ENCODE results near the gene ECHS1. TPM values are rescaled to one million over a fixed set of nuclear protein-coding genes. Genes with fewer than 3 reads are reported as not detected.

The ECHS1 gene
- total RNA-seq, 1 donor from 2014 or later = 106 TPM

DNA sequence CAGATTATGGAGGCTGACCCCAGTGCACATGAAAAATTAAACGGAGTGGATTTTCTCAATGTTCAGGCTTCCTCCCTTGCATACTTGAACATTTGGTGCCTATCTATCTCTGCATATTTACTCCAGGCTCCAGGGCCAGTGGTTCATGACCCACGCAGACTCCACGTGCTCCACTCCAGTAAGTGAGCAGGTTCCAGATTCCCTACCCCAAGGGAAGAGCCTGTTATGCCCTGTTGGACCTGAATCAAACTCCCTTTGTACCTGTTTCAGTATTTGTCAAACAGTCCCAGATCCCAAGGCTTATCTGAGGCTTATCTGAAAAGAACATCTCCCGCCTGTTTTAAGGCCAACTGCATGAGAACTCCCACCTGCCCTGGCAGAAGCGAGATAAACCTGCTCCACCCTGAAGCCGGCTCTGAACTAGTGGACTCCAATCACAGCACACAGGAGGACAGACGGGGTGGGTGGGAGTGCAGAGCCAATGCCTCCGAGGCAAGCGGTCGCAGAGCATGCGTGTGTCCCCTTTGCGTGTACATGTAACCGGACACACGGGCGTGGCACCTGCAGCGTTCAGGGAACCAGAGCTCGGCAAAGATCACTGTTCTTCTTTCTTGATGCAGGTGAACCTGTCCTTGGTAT is 13.1 kb downstream of the ECHS1 start:
- H3K4me3 Mint-ChIP-seq = peak overlapping the region; percentile 21

DNA sequence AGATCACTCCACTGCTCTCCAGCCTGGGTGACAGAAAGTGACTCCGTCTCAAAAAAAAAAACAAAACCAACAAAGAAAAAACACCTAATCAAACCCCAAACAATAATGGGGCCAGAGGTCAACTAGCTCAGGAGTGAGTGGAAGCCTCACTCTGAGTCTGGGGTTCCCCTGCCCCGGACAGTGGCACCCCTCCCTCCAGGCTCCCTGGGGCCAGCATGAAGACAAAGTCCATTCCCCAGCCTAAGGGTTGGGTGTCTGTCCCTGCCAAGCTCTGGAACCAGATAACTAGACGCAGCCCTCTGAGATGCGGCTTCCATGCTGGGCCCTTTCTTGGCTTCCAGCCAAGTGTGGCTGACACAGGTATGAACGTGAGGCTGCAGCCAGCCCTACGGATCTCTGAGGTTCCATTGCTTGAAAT is 13.6 kb downstream of the ECHS1 start:
- Mint-ChIP-seq H3K27ac (peak overlapping the region; percentile 72), H3K9me3 (no peaks in the 10 kb centered on the region), H3K27me3 (no peaks in the 10 kb centered on the region), H3K36me3 (peaks cover 13% of the 10 kb centered on the region), H3K4me1 (ENCODE audit: unreplicated experiment) (peaks cover 13% of the 10 kb centered on the region), H3K4me3 (peak overlapping the region; percentile 21)
- TF ChIP-seq CTCF (conservative IDR thresholded peaks at IDR 0.05) = no peak
- no peak for DNase-seq (ENCODE audit: extremely low spot score, unreplicated experiment)

More for the DNA sequence above, 13.1 kb downstream of the ECHS1 start:
- no peaks in the 10 kb centered on the region for H3K9me3 Mint-ChIP-seq
- H3K27me3 Mint-ChIP-seq = no peaks in the 10 kb centered on the region
- H3K36me3 Mint-ChIP-seq = peaks cover 16% of the 10 kb centered on the region
- H3K27ac Mint-ChIP-seq = peak overlapping the region; percentile 72
- TF ChIP-seq CTCF (conservative IDR thresholded peaks at IDR 0.05) = no peak
- DNase-seq (ENCODE audit: extremely low spot score, unreplicated experiment) = no peak
- H3K4me1 Mint-ChIP-seq (ENCODE audit: unreplicated experiment) = peaks cover 16% of the 10 kb centered on the region

GRCh38 chr10:133358925-133359310 is 14.2 kb downstream of the ECHS1 start:
- Mint-ChIP-seq H3K27ac (no peak overlapping the region), H3K9me3 (no peaks in the 10 kb centered on the region), H3K36me3 (peaks cover 10% of the 10 kb centered on the region), H3K27me3 (no peaks in the 10 kb centered on the region), H3K4me3 (peak overlapping the region; percentile 45), H3K4me1 (ENCODE audit: unreplicated experiment) (peaks cover 10% of the 10 kb centered on the region)
- no peak for TF ChIP-seq CTCF (conservative IDR thresholded peaks at IDR 0.05)
- no peak for DNase-seq (ENCODE audit: extremely low spot score, unreplicated experiment)

- Mint-ChIP-seq H3K9me3 (no peaks in the 10 kb centered on the region), H3K27ac (no peak overlapping the region), H3K4me1 (ENCODE audit: unreplicated experiment) (peaks cover 10% of the 10 kb centered on the region), H3K4me3 (peak overlapping the region; percentile 45), H3K27me3 (no peaks in the 10 kb centered on the region), H3K36me3 (peaks cover 10% of the 10 kb centered on the region)
- no peak for TF ChIP-seq CTCF (conservative IDR thresholded peaks at IDR 0.05)
- no peak for DNase-seq (ENCODE audit: extremely low spot score, unreplicated experiment)
These were observed 14.8 kb downstream of the ECHS1 start for GRCh38 chr10:133358162-133358924.

DNA sequence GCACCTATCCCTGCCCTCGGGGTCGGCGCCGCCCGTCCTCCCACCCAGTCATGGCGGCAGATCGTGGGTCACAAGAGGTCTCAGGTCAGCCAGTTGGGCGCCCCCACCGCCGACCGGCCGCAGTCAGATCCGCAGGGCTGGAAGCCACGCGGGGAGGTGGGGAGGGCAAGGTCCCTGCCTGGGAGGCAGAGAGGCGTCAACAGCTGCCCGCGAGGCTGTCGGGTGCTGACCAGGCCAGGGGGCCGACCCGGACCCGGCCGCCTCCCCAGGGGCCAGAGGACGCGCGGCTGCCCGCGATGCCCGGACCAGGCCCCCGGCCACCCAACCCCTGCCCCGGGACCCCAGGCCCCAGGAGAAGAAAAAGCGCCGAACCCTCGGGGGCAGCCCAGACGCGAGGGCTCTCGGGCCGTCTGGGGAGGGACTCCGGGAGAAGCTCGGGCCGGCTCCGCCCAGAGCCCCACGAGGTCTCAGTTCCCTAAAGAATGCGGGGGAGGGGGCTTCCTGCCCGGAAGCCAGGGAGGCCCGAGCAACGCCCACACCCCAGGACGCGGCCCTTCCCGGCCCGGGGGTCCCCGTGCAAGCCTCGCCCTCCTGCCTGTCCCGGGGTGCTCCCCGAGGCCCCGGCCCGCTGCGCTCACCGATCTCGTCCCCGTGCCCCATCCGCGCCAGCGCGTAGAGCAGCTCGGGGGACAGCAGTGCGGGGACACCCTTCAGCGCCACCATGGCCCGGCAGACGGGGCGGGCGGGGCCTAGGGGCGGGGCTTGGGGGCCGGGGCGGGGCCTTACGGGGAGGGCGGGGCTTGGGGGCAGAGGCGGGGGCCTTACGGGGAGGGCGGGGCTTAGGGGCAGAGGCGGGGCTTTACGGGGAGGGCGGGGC is 15.6 kb downstream of the ECHS1 start, which contains the start of gene FUOM:
Gene FUOM (minus strand): TSS at position 735 of the 877 bp plus-strand sequence. CDS start 12 bp downstream, at position 723.
- no peak within 1 kb of the TSS for H3K27ac Mint-ChIP-seq
- peaks cover 10% of the 10 kb centered on the region for H3K4me1 Mint-ChIP-seq (ENCODE audit: unreplicated experiment)
- no peak for TF ChIP-seq CTCF (conservative IDR thresholded peaks at IDR 0.05)
- DNase-seq (ENCODE audit: extremely low spot score, unreplicated experiment) = no peak
- peak within 1 kb of the TSS; percentile 82 for H3K4me3 Mint-ChIP-seq
- no peaks in the 10 kb centered on the region for H3K9me3 Mint-ChIP-seq
- peaks cover 10% of the 10 kb centered on the region for H3K36me3 Mint-ChIP-seq
- no peaks in the 10 kb centered on the region for H3K27me3 Mint-ChIP-seq
